HepG2 (cell line): ENCODE data around the gene ELFN1. TPM values are rescaled to one million over a fixed set of nuclear protein-coding genes. Genes with fewer than 3 reads are reported as not detected.

ENCODE experiments used
- POLR2G ChIP-seq: fragments of 200-400 bp; formaldehyde crosslinking; IDR thresholded peaks from 2 replicates; pipeline ENCODE4 v1.6.1; 2018; ENCODE audit warnings: mild to moderate bottlenecking, low read depth, low read length, moderate library complexity
- THAP11 ChIP-seq: IDR thresholded peaks from 2 replicates; pipeline ENCODE4 v1.6.1; 2016; ENCODE audit warnings: missing biosample characterization, missing genetic modification reagents
- ZBTB7B ChIP-seq: sonication (generic); formaldehyde crosslinking; IDR thresholded peaks from 2 replicates; pipeline ENCODE4 v1.4.0; 2020; ENCODE audit warnings: missing genetic modification reagents
- polyA plus RNA-seq, 8 experiments: library from polyadenylated mRNA; depleted of rRNA in 3 of 8; stranded (reverse) in 7 of 8; unstranded in 1 of 8; fragments of >200 nt; fragmentation: Illumina TruSeq in 4 of 8; extraction: Trizol in 4 of 8; gene quantifications; 2 replicates each; pipeline versions ENCODE4 v1.2.1 to v1.2.3, GENCODE V29; 2011 to 2016; ENCODE audit warnings: low read depth in 4 of 8, missing spikeins in 1 of 8, mixed read lengths in 1 of 8; ENCODE audit not compliant: insufficient read depth in 1 of 8
- total RNA-seq, 5 experiments: library from RNA; depleted of rRNA; stranded (reverse); fragments of >200 nt; fragmentation: Illumina TruSeq; extraction: Trizol; gene quantifications; 2 replicates each; pipeline ENCODE4 v1.2.3, GENCODE V29; 2016; ENCODE audit warnings: low read depth in 1 of 5
- TF ChIP-seq, protein P1 (sequence below): sonication (generic); formaldehyde crosslinking; IDR thresholded peaks from 2 replicates; pipeline ENCODE4 v1.5.0; 2020; ENCODE audit warnings: mild to moderate bottlenecking, low read depth, missing genetic modification reagents, borderline replicate concordance
- TF ChIP-seq, protein P2 (sequence below): sonication (generic); formaldehyde crosslinking; IDR thresholded peaks from 2 replicates; pipeline ENCODE4 v1.4.0; 2020; ENCODE audit warnings: missing genetic modification reagents, borderline replicate concordance
- TF ChIP-seq, protein P3 (sequence below): sonication (generic); formaldehyde crosslinking; IDR thresholded peaks from 2 replicates; pipeline ENCODE4 v1.5.0; 2020; ENCODE audit warnings: mild to moderate bottlenecking, missing genetic modification reagents, moderate library complexity
- TF ChIP-seq, protein P4 (sequence below): sonication (generic); formaldehyde crosslinking; IDR thresholded peaks from 2 replicates; pipeline ENCODE4 v1.4.0; 2020; ENCODE audit warnings: missing genetic modification reagents, borderline replicate concordance
- TF ChIP-seq, protein P5 (sequence below): sonication (generic); formaldehyde crosslinking; IDR thresholded peaks from 2 replicates; pipeline ENCODE4 v1.8.1; 2023; ENCODE audit warnings: missing genetic modification reagents, inconsistent platforms, borderline replicate concordance
- TF ChIP-seq, protein P6 (sequence below), 2 experiments: sonication (generic) in 1 of 2; formaldehyde crosslinking in 1 of 2; IDR thresholded peaks; 2 replicates each; pipeline versions ENCODE4 v1.4.0 to v1.6.1; 2018 to 2020; ENCODE audit warnings: missing genetic modification reagents in 2 of 2, borderline replicate concordance in 1 of 2, low read depth in 1 of 2, mild to moderate bottlenecking in 1 of 2, missing biosample characterization in 1 of 2

ELFN1 gene
- total and polyA plus RNA-seq, 2 of the 13 experiments (the other 11 are each of a cell fraction or from before 2014, with no cell fraction given), result 0.13 to 0.18 TPM

DNA sequence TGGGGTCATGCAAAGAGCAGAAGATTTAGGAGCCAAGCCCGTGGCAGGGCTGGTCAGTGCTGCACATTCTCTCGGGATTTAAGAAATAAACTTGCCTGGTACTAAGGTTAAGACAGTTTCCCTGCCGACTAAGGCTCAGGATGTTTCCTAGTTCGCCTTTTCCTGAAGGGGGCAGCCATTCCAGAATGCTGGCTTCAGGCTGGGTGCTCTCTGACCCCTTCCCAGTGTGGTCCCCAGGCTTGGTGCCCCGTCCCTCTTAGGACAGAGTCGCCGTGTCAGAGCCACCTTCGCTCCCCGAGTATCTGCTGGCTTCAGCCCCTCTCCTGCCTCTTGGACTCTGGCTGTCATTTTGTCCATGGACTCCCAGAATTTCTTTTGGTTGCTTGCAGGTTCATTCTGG is 117.2 kb downstream of the ELFN1 start (continued):
- TF ChIP-seq, protein P1, sequence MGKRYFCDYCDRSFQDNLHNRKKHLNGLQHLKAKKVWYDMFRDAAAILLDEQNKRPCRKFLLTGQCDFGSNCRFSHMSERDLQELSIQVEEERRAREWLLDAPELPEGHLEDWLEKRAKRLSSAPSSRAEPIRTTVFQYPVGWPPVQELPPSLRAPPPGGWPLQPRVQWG (CRISPR knock-in tag), result no peak
- TF ChIP-seq, protein P2, sequence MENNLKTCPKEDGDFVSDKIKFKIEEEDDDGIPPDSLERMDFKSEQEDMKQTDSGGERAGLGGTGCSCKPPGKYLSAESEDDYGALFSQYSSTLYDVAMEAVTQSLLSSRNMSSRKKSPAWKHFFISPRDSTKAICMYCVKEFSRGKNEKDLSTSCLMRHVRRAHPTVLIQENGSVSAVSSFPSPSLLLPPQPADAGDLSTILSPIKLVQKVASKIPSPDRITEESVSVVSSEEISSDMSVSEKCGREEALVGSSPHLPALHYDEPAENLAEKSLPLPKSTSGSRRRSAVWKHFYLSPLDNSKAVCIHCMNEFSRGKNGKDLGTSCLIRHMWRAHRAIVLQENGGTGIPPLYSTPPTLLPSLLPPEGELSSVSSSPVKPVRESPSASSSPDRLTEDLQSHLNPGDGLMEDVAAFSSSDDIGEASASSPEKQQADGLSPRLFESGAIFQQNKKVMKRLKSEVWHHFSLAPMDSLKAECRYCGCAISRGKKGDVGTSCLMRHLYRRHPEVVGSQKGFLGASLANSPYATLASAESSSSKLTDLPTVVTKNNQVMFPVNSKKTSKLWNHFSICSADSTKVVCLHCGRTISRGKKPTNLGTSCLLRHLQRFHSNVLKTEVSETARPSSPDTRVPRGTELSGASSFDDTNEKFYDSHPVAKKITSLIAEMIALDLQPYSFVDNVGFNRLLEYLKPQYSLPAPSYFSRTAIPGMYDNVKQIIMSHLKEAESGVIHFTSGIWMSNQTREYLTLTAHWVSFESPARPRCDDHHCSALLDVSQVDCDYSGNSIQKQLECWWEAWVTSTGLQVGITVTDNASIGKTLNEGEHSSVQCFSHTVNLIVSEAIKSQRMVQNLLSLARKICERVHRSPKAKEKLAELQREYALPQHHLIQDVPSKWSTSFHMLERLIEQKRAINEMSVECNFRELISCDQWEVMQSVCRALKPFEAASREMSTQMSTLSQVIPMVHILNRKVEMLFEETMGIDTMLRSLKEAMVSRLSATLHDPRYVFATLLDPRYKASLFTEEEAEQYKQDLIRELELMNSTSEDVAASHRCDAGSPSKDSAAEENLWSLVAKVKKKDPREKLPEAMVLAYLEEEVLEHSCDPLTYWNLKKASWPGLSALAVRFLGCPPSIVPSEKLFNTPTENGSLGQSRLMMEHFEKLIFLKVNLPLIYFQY (CRISPR knock-in tag), result no peak
- TF ChIP-seq, protein P3, sequence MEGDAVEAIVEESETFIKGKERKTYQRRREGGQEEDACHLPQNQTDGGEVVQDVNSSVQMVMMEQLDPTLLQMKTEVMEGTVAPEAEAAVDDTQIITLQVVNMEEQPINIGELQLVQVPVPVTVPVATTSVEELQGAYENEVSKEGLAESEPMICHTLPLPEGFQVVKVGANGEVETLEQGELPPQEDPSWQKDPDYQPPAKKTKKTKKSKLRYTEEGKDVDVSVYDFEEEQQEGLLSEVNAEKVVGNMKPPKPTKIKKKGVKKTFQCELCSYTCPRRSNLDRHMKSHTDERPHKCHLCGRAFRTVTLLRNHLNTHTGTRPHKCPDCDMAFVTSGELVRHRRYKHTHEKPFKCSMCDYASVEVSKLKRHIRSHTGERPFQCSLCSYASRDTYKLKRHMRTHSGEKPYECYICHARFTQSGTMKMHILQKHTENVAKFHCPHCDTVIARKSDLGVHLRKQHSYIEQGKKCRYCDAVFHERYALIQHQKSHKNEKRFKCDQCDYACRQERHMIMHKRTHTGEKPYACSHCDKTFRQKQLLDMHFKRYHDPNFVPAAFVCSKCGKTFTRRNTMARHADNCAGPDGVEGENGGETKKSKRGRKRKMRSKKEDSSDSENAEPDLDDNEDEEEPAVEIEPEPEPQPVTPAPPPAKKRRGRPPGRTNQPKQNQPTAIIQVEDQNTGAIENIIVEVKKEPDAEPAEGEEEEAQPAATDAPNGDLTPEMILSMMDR (CRISPR knock-in tag), result peak; percentile 45
- TF ChIP-seq, protein P4, sequence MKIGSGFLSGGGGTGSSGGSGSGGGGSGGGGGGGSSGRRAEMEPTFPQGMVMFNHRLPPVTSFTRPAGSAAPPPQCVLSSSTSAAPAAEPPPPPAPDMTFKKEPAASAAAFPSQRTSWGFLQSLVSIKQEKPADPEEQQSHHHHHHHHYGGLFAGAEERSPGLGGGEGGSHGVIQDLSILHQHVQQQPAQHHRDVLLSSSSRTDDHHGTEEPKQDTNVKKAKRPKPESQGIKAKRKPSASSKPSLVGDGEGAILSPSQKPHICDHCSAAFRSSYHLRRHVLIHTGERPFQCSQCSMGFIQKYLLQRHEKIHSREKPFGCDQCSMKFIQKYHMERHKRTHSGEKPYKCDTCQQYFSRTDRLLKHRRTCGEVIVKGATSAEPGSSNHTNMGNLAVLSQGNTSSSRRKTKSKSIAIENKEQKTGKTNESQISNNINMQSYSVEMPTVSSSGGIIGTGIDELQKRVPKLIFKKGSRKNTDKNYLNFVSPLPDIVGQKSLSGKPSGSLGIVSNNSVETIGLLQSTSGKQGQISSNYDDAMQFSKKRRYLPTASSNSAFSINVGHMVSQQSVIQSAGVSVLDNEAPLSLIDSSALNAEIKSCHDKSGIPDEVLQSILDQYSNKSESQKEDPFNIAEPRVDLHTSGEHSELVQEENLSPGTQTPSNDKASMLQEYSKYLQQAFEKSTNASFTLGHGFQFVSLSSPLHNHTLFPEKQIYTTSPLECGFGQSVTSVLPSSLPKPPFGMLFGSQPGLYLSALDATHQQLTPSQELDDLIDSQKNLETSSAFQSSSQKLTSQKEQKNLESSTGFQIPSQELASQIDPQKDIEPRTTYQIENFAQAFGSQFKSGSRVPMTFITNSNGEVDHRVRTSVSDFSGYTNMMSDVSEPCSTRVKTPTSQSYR (CRISPR knock-in tag), result no peak
- TF ChIP-seq POLR2G, result no peak
- peak; percentile 79; the same call in 1 of the 2 replicates for TF ChIP-seq ZBTB7B
- TF ChIP-seq, protein P5, sequence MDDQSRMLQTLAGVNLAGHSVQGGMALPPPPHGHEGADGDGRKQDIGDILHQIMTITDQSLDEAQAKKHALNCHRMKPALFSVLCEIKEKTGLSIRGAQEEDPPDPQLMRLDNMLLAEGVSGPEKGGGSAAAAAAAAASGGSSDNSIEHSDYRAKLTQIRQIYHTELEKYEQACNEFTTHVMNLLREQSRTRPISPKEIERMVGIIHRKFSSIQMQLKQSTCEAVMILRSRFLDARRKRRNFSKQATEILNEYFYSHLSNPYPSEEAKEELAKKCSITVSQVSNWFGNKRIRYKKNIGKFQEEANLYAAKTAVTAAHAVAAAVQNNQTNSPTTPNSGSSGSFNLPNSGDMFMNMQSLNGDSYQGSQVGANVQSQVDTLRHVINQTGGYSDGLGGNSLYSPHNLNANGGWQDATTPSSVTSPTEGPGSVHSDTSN (CRISPR knock-in tag), result no peak
- TF ChIP-seq THAP11 (CRISPR knock-in tag), result no peak
- TF ChIP-seq, protein P6, sequence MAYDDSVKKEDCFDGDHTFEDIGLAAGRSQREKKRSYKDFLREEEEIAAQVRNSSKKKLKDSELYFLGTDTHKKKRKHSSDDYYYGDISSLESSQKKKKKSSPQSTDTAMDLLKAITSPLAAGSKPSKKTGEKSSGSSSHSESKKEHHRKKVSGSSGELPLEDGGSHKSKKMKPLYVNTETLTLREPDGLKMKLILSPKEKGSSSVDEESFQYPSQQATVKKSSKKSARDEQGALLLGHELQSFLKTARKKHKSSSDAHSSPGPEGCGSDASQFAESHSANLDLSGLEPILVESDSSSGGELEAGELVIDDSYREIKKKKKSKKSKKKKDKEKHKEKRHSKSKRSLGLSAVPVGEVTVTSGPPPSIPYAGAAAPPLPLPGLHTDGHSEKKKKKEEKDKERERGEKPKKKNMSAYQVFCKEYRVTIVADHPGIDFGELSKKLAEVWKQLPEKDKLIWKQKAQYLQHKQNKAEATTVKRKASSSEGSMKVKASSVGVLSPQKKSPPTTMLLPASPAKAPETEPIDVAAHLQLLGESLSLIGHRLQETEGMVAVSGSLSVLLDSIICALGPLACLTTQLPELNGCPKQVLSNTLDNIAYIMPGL (CRISPR knock-in tag; IDR thresholded peaks at IDR 0.05; ENCODE audit: borderline replicate concordance in 1 of 2, low read depth in 1 of 2), result no peak
